ENCODE data around the gene UBA7. TPM values are rescaled to one million over a fixed set of nuclear protein-coding genes. Genes with fewer than 3 reads are reported as not detected.

The UBA7 gene
- polyA plus RNA-seq, 1 of the 3 experiments (the other 2 are of a cell fraction), result 22.6 TPM

DNA sequence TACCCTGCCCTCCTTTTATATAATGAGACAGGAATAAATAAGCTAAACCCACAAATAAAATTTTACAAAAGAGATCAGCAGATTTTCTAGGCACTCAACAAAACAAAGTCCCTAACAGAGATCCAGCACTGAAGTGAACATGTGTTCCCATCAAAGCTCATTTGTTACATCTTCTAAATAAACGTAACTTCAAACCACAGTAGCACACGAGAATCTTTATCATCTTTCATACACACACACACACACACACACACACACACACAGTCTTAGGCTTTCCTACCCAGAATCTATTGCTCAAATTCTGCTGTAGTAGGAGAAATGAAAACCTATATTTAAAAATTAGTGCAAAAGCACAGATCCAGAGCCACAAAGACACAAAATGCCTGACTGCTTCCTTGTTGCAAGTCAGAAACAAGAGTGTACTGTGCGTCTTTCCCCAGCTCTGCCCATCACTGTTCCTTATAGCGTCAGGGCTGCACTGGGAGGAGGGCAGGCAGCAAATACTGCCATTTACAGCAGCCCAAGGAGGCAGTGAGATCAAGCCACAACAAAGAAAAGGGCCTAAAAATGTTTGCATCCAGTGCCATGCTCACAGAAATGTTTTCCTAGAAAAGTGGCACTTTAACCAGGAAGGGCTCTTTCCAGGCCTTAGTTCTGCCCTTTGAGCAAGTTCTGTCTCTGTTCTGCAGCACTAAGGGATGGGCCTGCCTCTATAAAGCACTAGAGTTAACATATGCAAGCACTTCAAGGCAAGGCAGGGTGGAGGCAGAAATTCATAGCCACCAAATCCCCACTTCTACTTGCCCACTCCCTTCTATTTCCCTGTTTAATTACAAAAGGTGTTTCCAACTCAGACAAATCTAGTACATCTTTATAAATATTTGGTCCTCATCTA lies 33.4 kb downstream of the UBA7 start:
- Histone ChIP-seq H3K79me2 (ENCODE audit: insufficient read depth) (peaks cover 99% of the 10 kb centered on the region), H3K9ac (no peak overlapping the region), H3K9me3 (no peaks in the 10 kb centered on the region), H3K4me1 (ENCODE audit: control insufficient read depth in 1 of 2, insufficient read depth in 2 of 2, low read depth in 1 of 2, low read length in 1 of 2) (peaks cover under 1 to 5% of the 10 kb centered on the region in 2 experiments; a peak in 1 of 4 replicates), H3K9me2 (no peaks in the 10 kb centered on the region), H3F3A (replicated peaks; ENCODE audit: insufficient read depth) (peaks cover 4% of the 10 kb centered on the region), H3K4me3 (ENCODE audit: low read depth in 2 of 2, low read length in 1 of 2) (no peak overlapping the region), H3K36me3 (replicated peaks in 1 of 2; ENCODE audit: control insufficient read depth in 1 of 2, insufficient read depth in 2 of 2, low read length in 1 of 2) (peaks cover 0 to 45% of the 10 kb centered on the region in 2 experiments), H3K27me3 (ENCODE audit: insufficient read depth) (no peaks in the 10 kb centered on the region), H3K4me2 (no peak overlapping the region), H3K27ac (ENCODE audit: low read depth in 2 of 2, low read length in 1 of 2) (no peak overlapping the region), H2AFZ (ENCODE audit: low read depth) (no peak overlapping the region), H4K20me1 (ENCODE audit: insufficient read depth) (peaks cover 39% of the 10 kb centered on the region)
- 94% methylated on average over 3 of the region's 4 CpGs for WGBS (ENCODE audit: low lambda C conversion rate)
- no peak for DNase-seq
- TF ChIP-seq RXRA (IDR thresholded peaks at IDR 0.05; ENCODE audit: borderline replicate concordance, low read depth) (no peak), CHD2 (IDR thresholded peaks at IDR 0.05; ENCODE audit: low read length, partially characterized antibody) (no peak), GABPA (IDR thresholded peaks at IDR 0.05; ENCODE audit: low read depth) (no peak), MEF2A (IDR thresholded peaks at IDR 0.05; ENCODE audit: borderline replicate concordance, low read depth) (no peak), SMC3 (IDR thresholded peaks at IDR 0.05; ENCODE audit: low read depth, low read length) (no peak), EP300 (IDR thresholded peaks at IDR 0.05; ENCODE audit: borderline replicate concordance in 1 of 2, low read depth in 1 of 2, low read length in 1 of 2) (no peak), TCF12 (IDR thresholded peaks at IDR 0.05) (no peak), RFX5 (IDR thresholded peaks at IDR 0.05; ENCODE audit: low read length) (no peak), FOXM1 (IDR thresholded peaks at IDR 0.05; ENCODE audit: low read depth) (no peak)
- TF ChIP-seq, protein P1, sequence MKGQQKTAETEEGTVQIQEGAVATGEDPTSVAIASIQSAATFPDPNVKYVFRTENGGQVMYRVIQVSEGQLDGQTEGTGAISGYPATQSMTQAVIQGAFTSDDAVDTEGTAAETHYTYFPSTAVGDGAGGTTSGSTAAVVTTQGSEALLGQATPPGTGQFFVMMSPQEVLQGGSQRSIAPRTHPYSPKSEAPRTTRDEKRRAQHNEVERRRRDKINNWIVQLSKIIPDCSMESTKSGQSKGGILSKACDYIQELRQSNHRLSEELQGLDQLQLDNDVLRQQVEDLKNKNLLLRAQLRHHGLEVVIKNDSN (IDR thresholded peaks at IDR 0.05; ENCODE audit: borderline replicate concordance, low read depth), result no peak
- ChIA-PET POLR2A (no interaction called here), CTCF (interaction anchor here (0.6 to 1.8 kb wide), 3 partner anchors 23 to 128 kb away, joined by 3 to 5 read pairs (median 3); partner anchors contain the start of gene INKA1)

GRCh38 chr3:49779358-49780079 lies 34.2 kb downstream of the UBA7 start:
- H3K36me3 ChIP-seq (replicated peaks in 1 of 2; ENCODE audit: control insufficient read depth in 1 of 2, insufficient read depth in 2 of 2, low read length in 1 of 2), result peaks cover 0 to 48% of the 10 kb centered on the region in 2 experiments
- POLR2A ChIA-PET, result no interaction called here
- H3K27ac ChIP-seq (ENCODE audit: low read depth in 2 of 2, low read length in 1 of 2), result no peak overlapping the region
- no peaks in the 10 kb centered on the region for H3K9me2 ChIP-seq
- H3K4me1 ChIP-seq (ENCODE audit: control insufficient read depth in 1 of 2, insufficient read depth in 2 of 2, low read depth in 1 of 2, low read length in 1 of 2), result peaks cover 0 to 5% of the 10 kb centered on the region in 2 experiments; a peak in 1 of 4 replicates
- H3K27me3 ChIP-seq (ENCODE audit: insufficient read depth), result no peaks in the 10 kb centered on the region
- no peak overlapping the region for H3K4me3 ChIP-seq (ENCODE audit: low read depth in 2 of 2, low read length in 1 of 2)
- no peak overlapping the region for H3K4me2 ChIP-seq
- no peak overlapping the region for H3K9ac ChIP-seq
- 95% methylated on average over 5 of the region's 5 CpGs for WGBS (ENCODE audit: low lambda C conversion rate)
- H4K20me1 ChIP-seq (ENCODE audit: insufficient read depth), result peaks cover 47% of the 10 kb centered on the region
- CTCF ChIA-PET, result interaction anchor here (0.6 to 1.3 kb wide), 2 partner anchors 24 to 129 kb away, joined by 3 read pairs; partner anchors contain the start of gene INKA1
- H3K79me2 ChIP-seq (ENCODE audit: insufficient read depth), result peaks cover 99% of the 10 kb centered on the region
- peaks cover 7% of the 10 kb centered on the region for H3F3A ChIP-seq (replicated peaks; ENCODE audit: insufficient read depth)
- H2AFZ ChIP-seq (ENCODE audit: low read depth), result no peak overlapping the region
- no peak for DNase-seq
- H3K9me3 ChIP-seq, result no peaks in the 10 kb centered on the region
- TF ChIP-seq NFIC (IDR thresholded peaks at IDR 0.05; ENCODE audit: borderline replicate concordance) (no peak), YY1 (IDR thresholded peaks at IDR 0.05; ENCODE audit: low read depth) (no peak), TEAD4 (IDR thresholded peaks at IDR 0.05; ENCODE audit: borderline replicate concordance, insufficient read depth) (no peak), FOSL2 (IDR thresholded peaks at IDR 0.05; ENCODE audit: borderline replicate concordance, low read depth) (no peak), RCOR1 (IDR thresholded peaks at IDR 0.05; ENCODE audit: low read length) (no peak), EP300 (IDR thresholded peaks at IDR 0.05; ENCODE audit: borderline replicate concordance in 1 of 2, low read depth in 1 of 2, low read length in 1 of 2) (no peak), RXRA (IDR thresholded peaks at IDR 0.05; ENCODE audit: borderline replicate concordance, low read depth) (no peak), EZH2phosphoT487 (IDR thresholded peaks at IDR 0.05; ENCODE audit: borderline replicate concordance, low read depth) (no peak), GABPA (IDR thresholded peaks at IDR 0.05; ENCODE audit: low read depth) (no peak), ELF1 (IDR thresholded peaks at IDR 0.05) (no peak), RAD21 (IDR thresholded peaks at IDR 0.05; ENCODE audit: low read length) (no peak), GATA2 (CRISPR knock-in tag; IDR thresholded peaks at IDR 0.05) (no peak), JUND (IDR thresholded peaks at IDR 0.05) (no peak), CHD2 (IDR thresholded peaks at IDR 0.05; ENCODE audit: low read length, partially characterized antibody) (no peak)
- TF ChIP-seq, protein P2, sequence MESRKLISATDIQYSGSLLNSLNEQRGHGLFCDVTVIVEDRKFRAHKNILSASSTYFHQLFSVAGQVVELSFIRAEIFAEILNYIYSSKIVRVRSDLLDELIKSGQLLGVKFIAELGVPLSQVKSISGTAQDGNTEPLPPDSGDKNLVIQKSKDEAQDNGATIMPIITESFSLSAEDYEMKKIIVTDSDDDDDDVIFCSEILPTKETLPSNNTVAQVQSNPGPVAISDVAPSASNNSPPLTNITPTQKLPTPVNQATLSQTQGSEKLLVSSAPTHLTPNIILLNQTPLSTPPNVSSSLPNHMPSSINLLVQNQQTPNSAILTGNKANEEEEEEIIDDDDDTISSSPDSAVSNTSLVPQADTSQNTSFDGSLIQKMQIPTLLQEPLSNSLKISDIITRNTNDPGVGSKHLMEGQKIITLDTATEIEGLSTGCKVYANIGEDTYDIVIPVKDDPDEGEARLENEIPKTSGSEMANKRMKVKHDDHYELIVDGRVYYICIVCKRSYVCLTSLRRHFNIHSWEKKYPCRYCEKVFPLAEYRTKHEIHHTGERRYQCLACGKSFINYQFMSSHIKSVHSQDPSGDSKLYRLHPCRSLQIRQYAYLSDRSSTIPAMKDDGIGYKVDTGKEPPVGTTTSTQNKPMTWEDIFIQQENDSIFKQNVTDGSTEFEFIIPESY (IDR thresholded peaks at IDR 0.05; ENCODE audit: borderline replicate concordance, low read depth), result no peak
- TF ChIP-seq, protein P3, sequence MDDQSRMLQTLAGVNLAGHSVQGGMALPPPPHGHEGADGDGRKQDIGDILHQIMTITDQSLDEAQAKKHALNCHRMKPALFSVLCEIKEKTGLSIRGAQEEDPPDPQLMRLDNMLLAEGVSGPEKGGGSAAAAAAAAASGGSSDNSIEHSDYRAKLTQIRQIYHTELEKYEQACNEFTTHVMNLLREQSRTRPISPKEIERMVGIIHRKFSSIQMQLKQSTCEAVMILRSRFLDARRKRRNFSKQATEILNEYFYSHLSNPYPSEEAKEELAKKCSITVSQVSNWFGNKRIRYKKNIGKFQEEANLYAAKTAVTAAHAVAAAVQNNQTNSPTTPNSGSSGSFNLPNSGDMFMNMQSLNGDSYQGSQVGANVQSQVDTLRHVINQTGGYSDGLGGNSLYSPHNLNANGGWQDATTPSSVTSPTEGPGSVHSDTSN (IDR thresholded peaks at IDR 0.05), result no peak
- TF ChIP-seq, protein P4, sequence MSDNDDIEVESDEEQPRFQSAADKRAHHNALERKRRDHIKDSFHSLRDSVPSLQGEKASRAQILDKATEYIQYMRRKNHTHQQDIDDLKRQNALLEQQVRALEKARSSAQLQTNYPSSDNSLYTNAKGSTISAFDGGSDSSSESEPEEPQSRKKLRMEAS (IDR thresholded peaks at IDR 0.05; ENCODE audit: low read depth), result no peak

Data from SK-N-SH (cell line).